Adrenal gland (tissue), 5 donors: ENCODE results near the gene GLOD5.

ENCODE experiments used
- POLR2A ChIP-seq, 2 donors: fragments of 450-650 bp; IDR thresholded peaks; one replicate each; pipeline ENCODE4 v1.6.1; 2017; ENCODE audit warnings: antibody characterized with exemption in 2 of 2, mild to moderate bottlenecking in 2 of 2, moderate library complexity in 1 of 2
- TF ChIP-seq, protein P1 (sequence below), 6 experiments: fragments of 450-650 bp in 4 of 6; fragments of 200-600 bp in 2 of 6; sonication (generic) in 1 of 6; IDR thresholded peaks; 1 replicate in 5 of 6; 2 replicates in 1 of 6; pipeline versions ENCODE4 v1.5.1 to v1.8.0; 2016 to 2021; ENCODE audit warnings: antibody characterized with exemption in 6 of 6, mild to moderate bottlenecking in 2 of 6, moderate library complexity in 1 of 6
- donor health status: DM: no; HTN: no; CAD: no.

DNA sequence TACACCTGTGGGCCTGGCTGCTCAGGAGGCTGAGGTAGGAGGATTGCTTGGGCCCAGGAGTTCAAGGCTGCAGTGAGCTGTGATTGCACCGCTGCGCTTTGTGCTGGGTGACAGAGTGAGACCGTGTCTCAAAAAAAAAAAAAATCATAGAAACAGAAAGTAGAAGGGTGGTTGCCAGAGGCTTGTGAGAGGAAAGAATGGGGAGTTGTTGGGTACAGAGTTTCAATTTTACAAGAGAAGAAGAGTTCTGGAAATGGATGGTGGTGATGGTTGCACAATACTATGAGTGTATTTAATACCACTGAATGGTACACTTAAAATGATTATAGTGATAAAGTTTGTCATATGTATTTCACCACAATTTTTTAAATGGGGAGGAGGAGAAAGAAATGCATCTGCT lies 10.2 kb upstream of the GLOD5 start:
- TF ChIP-seq, protein P1, sequence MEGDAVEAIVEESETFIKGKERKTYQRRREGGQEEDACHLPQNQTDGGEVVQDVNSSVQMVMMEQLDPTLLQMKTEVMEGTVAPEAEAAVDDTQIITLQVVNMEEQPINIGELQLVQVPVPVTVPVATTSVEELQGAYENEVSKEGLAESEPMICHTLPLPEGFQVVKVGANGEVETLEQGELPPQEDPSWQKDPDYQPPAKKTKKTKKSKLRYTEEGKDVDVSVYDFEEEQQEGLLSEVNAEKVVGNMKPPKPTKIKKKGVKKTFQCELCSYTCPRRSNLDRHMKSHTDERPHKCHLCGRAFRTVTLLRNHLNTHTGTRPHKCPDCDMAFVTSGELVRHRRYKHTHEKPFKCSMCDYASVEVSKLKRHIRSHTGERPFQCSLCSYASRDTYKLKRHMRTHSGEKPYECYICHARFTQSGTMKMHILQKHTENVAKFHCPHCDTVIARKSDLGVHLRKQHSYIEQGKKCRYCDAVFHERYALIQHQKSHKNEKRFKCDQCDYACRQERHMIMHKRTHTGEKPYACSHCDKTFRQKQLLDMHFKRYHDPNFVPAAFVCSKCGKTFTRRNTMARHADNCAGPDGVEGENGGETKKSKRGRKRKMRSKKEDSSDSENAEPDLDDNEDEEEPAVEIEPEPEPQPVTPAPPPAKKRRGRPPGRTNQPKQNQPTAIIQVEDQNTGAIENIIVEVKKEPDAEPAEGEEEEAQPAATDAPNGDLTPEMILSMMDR (IDR thresholded peaks at IDR 0.05): no peak
- TF ChIP-seq POLR2A (IDR thresholded peaks at IDR 0.05): no peak
